ENCODE measurements around the gene ERC2. TPM values are rescaled to one million over a fixed set of nuclear protein-coding genes. Genes with fewer than 3 reads are reported as not detected.

ERC2 gene
- polyA plus RNA-seq, 2 of the 4 experiments (the other 2 are of a cell fraction), result 0.16 TPM; not detected in 1

- no peak overlapping the region for H3K4me3 ChIP-seq
- DNase-seq (ENCODE audit: low read depth in 1 of 2, low spot score in 1 of 2) (no peak), ATAC-seq (no peak), FAIRE-seq (no peak)
- no peaks in the 10 kb centered on the region for H3K9me3 ChIP-seq
- TF ChIP-seq ATOH8 (CRISPR knock-in tag; IDR thresholded peaks at IDR 0.05; ENCODE audit: low read depth) (no peak), HOXB5 (CRISPR knock-in tag; IDR thresholded peaks at IDR 0.05) (no peak)
- CTCF ChIA-PET, result interaction anchor here (1.1 to 1.6 kb wide), 2 partner anchors 18 to 189 kb away, joined by 3 read pairs; no protein-coding TSS in a partner anchor
- H3K4me1 ChIP-seq, result no peaks in the 10 kb centered on the region
- no peak overlapping the region for H3K4me2 ChIP-seq
- WGBS (ENCODE audit: missing lambda C conversion rate), result 18% methylated on average over 6 of the region's 6 CpGs
- POLR2A ChIA-PET, result no interaction called here
- H3K27ac ChIP-seq, result no peak overlapping the region
These were observed 912.2 kb downstream of the ERC2 start for GRCh38 chr3:55555873-55556618.

- ChIA-PET POLR2A (no interaction called here), CTCF (no interaction called here)
- no peaks in the 10 kb centered on the region for H3K4me1 ChIP-seq
- H3K4me3 ChIP-seq, result no peak overlapping the region
- DNase-seq (ENCODE audit: low read depth in 1 of 2, low spot score in 1 of 2), result no peak
- TF ChIP-seq USF2 (IDR thresholded peaks at IDR 0.05), result no peak
- TF ChIP-seq NR3C1 (IDR thresholded peaks at IDR 0.05), result no peak
- TF ChIP-seq ESRRA (IDR thresholded peaks at IDR 0.05; ENCODE audit: borderline replicate concordance, low read length), result no peak
- no peak overlapping the region for H3K27ac ChIP-seq
- no peak for ATAC-seq
- no peak overlapping the region for H3K4me2 ChIP-seq
- no peaks in the 10 kb centered on the region for H3K9me3 ChIP-seq
- 41% methylated on average over 10 of the region's 11 CpGs for WGBS (ENCODE audit: missing lambda C conversion rate)
- no peak for FAIRE-seq
These were observed 913.4 kb downstream of the ERC2 start for GRCh38 chr3:55554634-55555425.

GRCh38 chr3:55551644-55552043 is 916.6 kb downstream of the ERC2 start:
- H3K4me2 ChIP-seq, result no peak overlapping the region
- TF ChIP-seq FOSL2 (IDR thresholded peaks at IDR 0.05), result no peak
- TF ChIP-seq FOSL2 (CRISPR knock-in tag; IDR thresholded peaks at IDR 0.05), result no peak
- TF ChIP-seq EHMT2 (IDR thresholded peaks at IDR 0.05; ENCODE audit: low read depth), result no peak
- TF ChIP-seq PBX3 (IDR thresholded peaks at IDR 0.05), result no peak
- TF ChIP-seq POLR2A (IDR thresholded peaks at IDR 0.05; ENCODE audit: low read length), result no peak
- no peak for TF ChIP-seq JUN (IDR thresholded peaks at IDR 0.05)
- TF ChIP-seq GATA3 (IDR thresholded peaks at IDR 0.05; ENCODE audit: borderline replicate concordance), result no peak
- no peak for TF ChIP-seq HOXA7 (CRISPR knock-in tag; IDR thresholded peaks at IDR 0.05)
- TF ChIP-seq, protein P1, sequence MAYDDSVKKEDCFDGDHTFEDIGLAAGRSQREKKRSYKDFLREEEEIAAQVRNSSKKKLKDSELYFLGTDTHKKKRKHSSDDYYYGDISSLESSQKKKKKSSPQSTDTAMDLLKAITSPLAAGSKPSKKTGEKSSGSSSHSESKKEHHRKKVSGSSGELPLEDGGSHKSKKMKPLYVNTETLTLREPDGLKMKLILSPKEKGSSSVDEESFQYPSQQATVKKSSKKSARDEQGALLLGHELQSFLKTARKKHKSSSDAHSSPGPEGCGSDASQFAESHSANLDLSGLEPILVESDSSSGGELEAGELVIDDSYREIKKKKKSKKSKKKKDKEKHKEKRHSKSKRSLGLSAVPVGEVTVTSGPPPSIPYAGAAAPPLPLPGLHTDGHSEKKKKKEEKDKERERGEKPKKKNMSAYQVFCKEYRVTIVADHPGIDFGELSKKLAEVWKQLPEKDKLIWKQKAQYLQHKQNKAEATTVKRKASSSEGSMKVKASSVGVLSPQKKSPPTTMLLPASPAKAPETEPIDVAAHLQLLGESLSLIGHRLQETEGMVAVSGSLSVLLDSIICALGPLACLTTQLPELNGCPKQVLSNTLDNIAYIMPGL (CRISPR knock-in tag; IDR thresholded peaks at IDR 0.05; ENCODE audit: borderline replicate concordance), result no peak
- TF ChIP-seq RARB (CRISPR knock-in tag; IDR thresholded peaks at IDR 0.05), result no peak
- TF ChIP-seq BCL3 (IDR thresholded peaks at IDR 0.05), result no peak
- no peak for TF ChIP-seq FOXS1 (CRISPR knock-in tag; IDR thresholded peaks at IDR 0.05)
- ATAC-seq (no peak), DNase-seq (ENCODE audit: low read depth in 1 of 2, low spot score in 1 of 2) (no peak), FAIRE-seq (no peak)
- no peaks in the 10 kb centered on the region for H3K9me3 ChIP-seq
- ChIA-PET POLR2A (no interaction called here), CTCF (no interaction called here)
- no peak overlapping the region for H3K27ac ChIP-seq
- H3K4me3 ChIP-seq, result no peak overlapping the region
- 39% methylated on average over 3 of the region's 3 CpGs for WGBS (ENCODE audit: missing lambda C conversion rate)
- H3K4me1 ChIP-seq, result no peaks in the 10 kb centered on the region
